CMK (cell line): ENCODE data around the gene FAM83G.
"Not testable (repeated sequence)": the region's sequence is repeated elsewhere in the genome, so short reads cannot be mapped to it uniquely, and the experiment has no call there.

ENCODE experiments used
- DNase-seq: peaks from one replicate; pipeline ENCODE4 v3.0.0-alpha.2; 2010; ENCODE audit warnings: low read depth

FAM83G gene

GRCh38 chr17:18966831-18967624 is 37.5 kb downstream of the FAM83G start:
- DNase-seq = no peak

GRCh38 chr17:18965530-18966236 is 38.9 kb downstream of the FAM83G start:
- DNase-seq = no peak

- DNase-seq = no peak
Observed at GRCh38 chr17:18964550-18964949, 40.0 kb downstream of the FAM83G start.

- DNase-seq = no peak
Observed at GRCh38 chr17:18964018-18964351, 40.6 kb downstream of the FAM83G start.

- no peak for DNase-seq
Observed at GRCh38 chr17:18963126-18964017, 41.2 kb downstream of the FAM83G start.

- no peak for DNase-seq
Observed at GRCh38 chr17:18962494-18962815, 42.1 kb downstream of the FAM83G start.

GRCh38 chr17:18961634-18962493 is 42.7 kb downstream of the FAM83G start:
- DNase-seq = no peak

DNA sequence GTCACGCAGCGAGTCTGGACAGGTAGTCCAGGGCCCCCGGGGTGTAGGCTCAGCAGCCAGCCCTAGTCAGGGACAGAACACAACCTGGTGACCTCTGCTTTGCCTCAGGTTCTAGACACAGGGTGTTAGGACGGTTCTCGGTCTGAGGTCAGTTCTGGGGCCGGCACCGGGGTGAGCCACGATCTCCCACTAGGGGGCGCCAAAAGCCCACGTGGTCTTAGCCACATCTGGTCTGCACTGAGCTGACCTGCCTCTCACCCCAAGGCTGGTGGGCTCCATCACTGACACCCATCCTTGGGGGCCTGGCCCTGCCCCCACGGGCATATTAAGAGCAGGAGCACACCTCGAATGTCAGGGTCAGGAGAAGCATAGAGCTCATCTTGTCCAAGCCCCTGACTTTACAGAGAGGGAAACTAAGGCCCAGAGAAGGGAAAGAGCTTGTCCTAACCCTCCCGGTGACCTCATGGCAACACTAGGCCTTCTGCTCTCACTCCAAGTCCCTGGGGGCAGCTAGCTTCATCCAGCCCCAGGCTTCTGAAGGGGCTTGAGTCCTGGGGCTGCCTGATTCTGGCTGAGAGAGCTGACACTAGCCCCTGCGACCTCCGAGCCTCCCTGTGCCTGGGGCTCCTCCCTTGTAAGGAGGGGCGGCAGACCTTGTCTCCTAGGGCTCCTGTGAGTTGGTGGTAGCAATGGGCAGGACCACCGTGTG is 43.6 kb downstream of the FAM83G start:
- peak; percentile 59 for DNase-seq

- no peak for DNase-seq
Observed at GRCh38 chr17:18960241-18960665, 44.3 kb downstream of the FAM83G start.

DNA sequence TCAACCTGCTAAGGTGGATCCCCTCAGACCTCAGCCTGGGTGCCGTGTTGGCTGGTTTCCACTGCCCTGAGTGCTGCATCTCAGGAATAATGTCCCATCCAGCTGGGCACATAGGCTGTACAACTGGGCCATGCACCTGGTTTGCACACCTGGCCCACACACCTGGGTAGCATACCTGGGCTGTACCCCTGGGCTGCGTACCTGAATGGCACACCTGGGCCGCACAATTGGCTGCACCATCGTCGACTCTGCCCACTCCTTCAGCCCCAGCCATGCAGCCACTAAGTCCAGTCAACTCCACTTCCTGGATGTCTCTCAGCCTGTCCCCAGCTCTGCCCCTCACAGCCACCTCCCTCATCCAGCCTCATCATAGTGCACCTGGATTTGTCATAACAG is 44.7 kb downstream of the FAM83G start:
- no peak for DNase-seq

DNA sequence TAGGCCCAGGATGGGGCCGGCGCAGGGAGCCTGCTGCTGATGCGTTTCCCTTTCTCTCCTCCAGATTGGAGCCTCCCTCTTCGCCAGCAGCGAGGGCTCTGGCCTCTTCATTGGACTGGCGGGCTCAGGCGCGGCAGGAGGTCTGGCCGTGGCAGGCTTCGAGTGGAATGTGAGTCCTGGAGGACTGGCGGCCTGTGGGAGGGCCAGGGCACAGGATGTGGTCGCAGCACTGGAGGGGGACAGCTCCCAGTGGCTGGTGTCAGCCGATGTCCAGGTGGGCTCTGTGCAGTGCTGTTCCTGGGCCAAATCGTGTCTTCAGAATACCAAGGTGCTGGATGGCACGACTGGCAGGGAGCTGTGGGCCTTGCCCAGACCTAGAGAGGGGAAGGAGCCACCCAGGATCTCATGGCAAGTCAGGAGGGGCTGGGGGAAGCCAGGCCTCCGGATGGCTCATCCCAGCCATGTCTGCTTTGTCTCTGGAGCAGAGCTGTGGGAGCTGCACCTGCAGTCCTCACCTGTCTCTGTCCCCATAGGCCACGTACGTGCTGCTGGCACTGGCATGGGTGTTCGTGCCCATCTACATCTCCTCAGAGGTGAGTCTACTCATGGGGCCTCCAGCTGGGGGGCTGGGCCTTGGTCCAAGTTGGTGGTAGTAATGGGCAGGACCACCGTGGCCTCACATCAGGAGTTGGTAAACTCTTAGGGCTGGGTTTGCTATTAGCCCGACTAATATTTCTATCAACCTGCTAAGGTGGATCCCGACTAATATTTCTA is 45.3 kb downstream of the FAM83G start:
- no peak for DNase-seq

DNA sequence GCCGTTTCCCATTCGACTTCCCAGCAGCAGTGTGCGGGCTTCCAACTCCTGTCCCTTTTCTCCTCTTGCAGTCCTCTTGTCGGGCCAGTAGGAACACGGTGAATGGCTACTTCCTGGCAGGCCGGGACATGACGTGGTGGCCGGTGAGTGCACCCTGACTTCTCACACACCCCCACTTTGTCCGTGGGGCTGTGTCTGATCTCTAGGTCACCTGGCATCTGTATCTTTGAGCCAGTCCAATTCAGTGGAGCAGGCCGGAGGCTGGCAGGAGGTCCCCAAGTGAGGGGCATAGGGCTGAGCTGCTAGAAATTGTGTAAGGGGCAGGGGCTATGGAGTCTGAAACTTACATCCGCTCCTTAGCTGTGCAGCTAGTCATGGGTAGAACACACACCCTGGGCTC is 46.0 kb downstream of the FAM83G start:
- DNase-seq = no peak

DNA sequence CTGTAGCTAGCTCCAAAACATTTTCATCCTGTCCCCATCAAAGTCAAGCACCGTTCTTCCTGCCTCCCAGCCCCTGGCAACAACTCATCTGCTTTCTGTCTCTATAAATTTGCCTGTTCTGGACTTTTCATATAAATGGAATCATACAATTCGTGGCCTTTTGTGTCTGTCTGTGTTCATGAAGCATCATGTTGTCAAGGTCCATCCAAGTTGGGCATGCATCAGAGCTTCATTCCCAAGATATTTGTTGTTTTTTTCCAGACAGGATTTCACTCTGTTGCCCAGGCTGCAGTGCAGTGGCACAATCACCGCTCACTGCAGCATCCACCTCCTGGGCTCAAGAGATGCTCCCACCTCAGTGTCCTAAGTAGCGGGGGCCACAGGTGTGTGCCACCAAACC is 46.7 kb downstream of the FAM83G start:
- no peak for DNase-seq

DNA sequence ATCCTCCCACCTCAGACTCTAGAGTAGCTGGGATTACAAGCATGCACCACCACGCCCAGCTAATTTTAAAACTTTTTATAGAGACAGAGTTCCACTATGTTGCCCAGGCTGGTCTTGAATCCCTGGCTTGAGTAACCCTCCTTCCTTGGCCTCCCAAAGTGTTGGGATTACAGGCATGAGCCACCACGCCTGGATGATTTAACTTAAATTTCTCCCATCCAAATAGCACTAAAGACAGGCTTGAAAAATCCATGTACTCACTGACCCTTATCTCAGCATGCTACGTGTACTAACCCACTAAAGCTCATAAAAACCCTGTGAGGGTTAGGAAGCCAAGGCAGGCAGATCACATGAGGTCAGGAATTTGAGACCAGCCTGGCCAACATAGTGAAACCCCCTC is 48.0 kb downstream of the FAM83G start:
- DNase-seq = no peak

DNA sequence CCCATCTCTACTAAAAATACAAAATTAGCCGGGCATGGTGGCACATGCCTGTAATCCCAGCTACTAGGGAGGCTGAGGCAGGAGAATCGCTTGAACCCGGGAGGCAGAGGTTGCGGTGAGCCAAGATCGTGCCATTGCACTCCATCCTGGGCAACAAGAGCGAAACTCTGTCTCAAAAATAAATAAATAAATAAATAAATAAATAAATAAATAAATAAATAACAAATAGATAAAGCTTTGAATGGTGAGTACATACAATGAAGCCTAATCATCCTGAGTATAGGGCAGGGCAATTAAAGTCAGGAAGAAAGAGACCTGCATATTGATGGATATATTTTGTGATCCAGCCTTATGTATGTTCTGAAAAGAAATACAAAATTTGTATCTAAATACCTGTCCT is 48.5 kb downstream of the FAM83G start:
- not testable (repeated sequence) for DNase-seq

- no peak for DNase-seq
Observed at GRCh38 chr17:18955009-18955408, 49.6 kb downstream of the FAM83G start.

- DNase-seq = no peak
Observed at GRCh38 chr17:18954321-18954720, 50.2 kb downstream of the FAM83G start.

- DNase-seq = no peak
Observed at GRCh38 chr17:18953231-18953728, 51.3 kb downstream of the FAM83G start.

DNA sequence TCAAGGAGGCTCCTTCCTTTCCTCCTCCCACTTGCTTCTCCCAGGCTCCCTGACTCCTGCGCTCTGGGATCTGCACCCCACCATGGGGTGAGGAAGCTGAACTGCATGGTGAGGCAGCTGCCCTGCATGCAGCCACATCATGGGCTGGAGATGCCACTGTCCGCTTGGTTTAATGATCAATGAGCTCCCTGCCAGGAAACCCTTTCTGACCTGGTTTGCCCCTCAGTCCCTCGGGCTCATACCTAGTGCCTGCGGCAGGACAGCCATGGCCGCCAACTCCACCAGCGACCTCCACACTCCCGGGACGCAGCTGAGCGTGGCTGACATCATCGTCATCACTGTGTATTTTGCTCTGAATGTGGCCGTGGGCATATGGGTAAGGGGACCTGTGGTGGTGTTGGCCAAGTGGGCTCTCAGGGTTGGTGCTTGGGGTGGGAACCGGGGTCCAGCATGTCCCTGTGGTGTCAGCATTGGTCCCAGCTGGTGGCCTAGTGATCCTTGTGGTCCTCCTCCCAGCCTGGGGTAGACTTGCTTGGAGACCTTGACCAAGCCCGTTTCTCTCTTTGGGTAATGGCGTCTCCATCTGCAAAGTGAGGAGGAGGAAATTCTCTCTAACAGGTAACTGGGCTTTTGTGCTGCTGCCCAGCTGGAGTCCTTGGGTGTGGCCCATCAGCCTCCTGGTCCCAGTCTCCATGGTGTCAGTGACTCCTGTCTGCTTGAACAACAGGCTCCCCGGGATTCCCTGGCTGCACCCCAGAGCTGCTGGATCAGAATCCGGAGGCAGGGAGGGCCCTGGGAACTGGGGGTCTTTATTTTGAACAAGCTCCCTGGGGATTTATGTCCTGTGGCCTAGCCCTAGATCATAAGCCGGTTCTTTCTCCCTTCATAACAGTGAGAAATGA is 52.4 kb downstream of the FAM83G start, which contains the start of gene SLC5A10:
Gene SLC5A10 (plus strand): TSS at position 225 of the 902 bp plus-strand sequence. CDS start 41 bp downstream, at position 266.
- DNase-seq = no peak
